SU-DHL-6 (cell line): Measurements from ENCODE around the gene ASB11.

ENCODE experiments used
- CTCF ChIP-seq: fragments of 200-600 bp; sonication (generic); IDR thresholded peaks from one replicate; pipeline ENCODE4 v1.5.1; 2017; ENCODE audit warnings: antibody characterized with exemption, mild to moderate bottlenecking, low read length, moderate library complexity; ENCODE audit not compliant: insufficient read depth, poor library complexity, severe bottlenecking
- EZH2phosphoT487 ChIP-seq: fragments of 200-600 bp; sonication (generic), shearing (Covaris generic); conservative IDR thresholded peaks from 2 replicates; pipeline ENCODE4 v1.6.1; 2018; ENCODE audit warnings: mild to moderate bottlenecking, antibody characterized with exemption, low read length, moderate library complexity, mixed read lengths

GRCh38 chrX:15334561-15334960 is 19.1 kb upstream of the ASB11 start:
- TF ChIP-seq CTCF: no peak
- no peak for TF ChIP-seq EZH2phosphoT487
